HEK293 (cell line): ENCODE data around the gene C1orf56.

ENCODE experiments used
- FEZF1 ChIP-seq: fragments of 450-650 bp; formaldehyde crosslinking; IDR thresholded peaks from 2 replicates; pipeline ENCODE4 v1.5.1; 2016; ENCODE audit warnings: missing biosample characterization, missing genetic modification characterization
- GLI2 ChIP-seq: fragments of 450-650 bp; formaldehyde crosslinking; IDR thresholded peaks from 2 replicates; pipeline ENCODE4; 2017; ENCODE audit warnings: missing biosample characterization, missing genetic modification characterization, low read depth, borderline replicate concordance
- IKZF3 ChIP-seq: fragments of 450-650 bp; IDR thresholded peaks from 2 replicates; pipeline ENCODE4 v1.5.0; 2018; ENCODE audit warnings: missing biosample characterization, mild to moderate bottlenecking, missing genetic modification characterization, moderate library complexity
- KLF17 ChIP-seq: fragments of 450-650 bp; formaldehyde crosslinking; IDR thresholded peaks from 2 replicates; pipeline ENCODE4 v1.5.1; 2016; ENCODE audit warnings: missing biosample characterization, missing genetic modification characterization
- MZF1 ChIP-seq: fragments of 450-650 bp; formaldehyde crosslinking; IDR thresholded peaks from 2 replicates; pipeline ENCODE4 v1.5.1; 2017; ENCODE audit warnings: missing biosample characterization, missing genetic modification characterization, borderline replicate concordance
- PRDM10 ChIP-seq: fragments of 450-650 bp; formaldehyde crosslinking; IDR thresholded peaks from 2 replicates; pipeline ENCODE4 v1.5.1; 2016; ENCODE audit warnings: missing biosample characterization, missing genetic modification characterization
- TRIM28 ChIP-seq: IDR thresholded peaks from 2 replicates; pipeline ENCODE4 v1.6.1; 2011; ENCODE audit warnings: low read length, control low read depth, borderline replicate concordance
- ZNF138 ChIP-seq: fragments of 450-650 bp; formaldehyde crosslinking; IDR thresholded peaks from 2 replicates; pipeline ENCODE4 v1.5.1; 2016; ENCODE audit warnings: missing biosample characterization, missing genetic modification characterization, borderline replicate concordance
- ZNF157 ChIP-seq: fragments of 450-650 bp; formaldehyde crosslinking; IDR thresholded peaks from 2 replicates; pipeline ENCODE4 v1.5.1; 2016; ENCODE audit warnings: missing biosample characterization, missing genetic modification characterization
- ZNF174 ChIP-seq: fragments of 450-650 bp; formaldehyde crosslinking; IDR thresholded peaks from 2 replicates; pipeline ENCODE4 v1.5.0; 2017; ENCODE audit warnings: missing biosample characterization, mild to moderate bottlenecking, missing genetic modification characterization
- ZNF19 ChIP-seq: fragments of 450-650 bp; formaldehyde crosslinking; IDR thresholded peaks from 2 replicates; pipeline ENCODE4; 2016; ENCODE audit warnings: missing biosample characterization, missing genetic modification characterization, low read depth
- ZNF202 ChIP-seq: fragments of 450-650 bp; formaldehyde crosslinking; IDR thresholded peaks from 2 replicates; pipeline ENCODE4 v1.5.1; 2016; ENCODE audit warnings: missing biosample characterization, missing genetic modification characterization, borderline replicate concordance
- ZNF211 ChIP-seq: fragments of 450-650 bp; formaldehyde crosslinking; IDR thresholded peaks from 2 replicates; pipeline ENCODE4 v1.5.1; 2016; ENCODE audit warnings: low read depth, missing biosample characterization, missing genetic modification characterization
- ZNF324 ChIP-seq: fragments of 450-650 bp; formaldehyde crosslinking; IDR thresholded peaks from 2 replicates; pipeline ENCODE4 v1.5.1; 2016; ENCODE audit warnings: missing biosample characterization, missing genetic modification characterization
- ZNF510 ChIP-seq: fragments of 450-650 bp; formaldehyde crosslinking; IDR thresholded peaks from 2 replicates; pipeline ENCODE4 v1.5.1; 2018; ENCODE audit warnings: mild to moderate bottlenecking, missing genetic modification characterization, missing biosample characterization; ENCODE audit not compliant: insufficient replicate concordance
- ZNF558 ChIP-seq: fragments of 450-650 bp; formaldehyde crosslinking; IDR thresholded peaks from 2 replicates; pipeline ENCODE4 v1.5.1; 2016; ENCODE audit warnings: missing biosample characterization, missing genetic modification characterization
- ZNF610 ChIP-seq: fragments of 450-650 bp; formaldehyde crosslinking; IDR thresholded peaks from 2 replicates; pipeline ENCODE4 v1.5.1; 2016; ENCODE audit warnings: missing biosample characterization, missing genetic modification characterization, borderline replicate concordance
- ZNF677 ChIP-seq: fragments of 450-650 bp; IDR thresholded peaks from 2 replicates; pipeline ENCODE4 v1.5.0; 2018; ENCODE audit warnings: missing biosample characterization, mild to moderate bottlenecking, missing genetic modification characterization, moderate library complexity
- ZNF692 ChIP-seq: fragments of 450-650 bp; formaldehyde crosslinking; IDR thresholded peaks from 2 replicates; pipeline ENCODE4 v1.5.1; 2016; ENCODE audit warnings: missing biosample characterization, missing genetic modification characterization
- ZNF704 ChIP-seq: fragments of 450-650 bp; formaldehyde crosslinking; IDR thresholded peaks from 2 replicates; pipeline ENCODE4 v1.5.1; 2016; ENCODE audit warnings: missing biosample characterization, missing genetic modification characterization
- ZSCAN30 ChIP-seq: fragments of 450-650 bp; IDR thresholded peaks from 2 replicates; pipeline ENCODE4 v1.5.1; 2018; ENCODE audit warnings: missing biosample characterization, mild to moderate bottlenecking, missing genetic modification characterization, moderate library complexity
- ZXDB ChIP-seq: fragments of 450-650 bp; formaldehyde crosslinking; IDR thresholded peaks from 2 replicates; pipeline ENCODE4 v1.5.1; 2016; ENCODE audit warnings: missing biosample characterization, missing genetic modification characterization
- TF ChIP-seq, protein P1 (sequence below): fragments of 450-650 bp; formaldehyde crosslinking; IDR thresholded peaks from 2 replicates; pipeline ENCODE4 v1.5.1; 2016; ENCODE audit warnings: missing biosample characterization, missing genetic modification characterization
- TF ChIP-seq, protein P2 (sequence below): fragments of 450-650 bp; formaldehyde crosslinking; IDR thresholded peaks from 2 replicates; pipeline ENCODE4 v1.5.1; 2016; ENCODE audit warnings: missing biosample characterization, missing genetic modification characterization
- TF ChIP-seq, protein P3 (sequence below): fragments of 450-650 bp; formaldehyde crosslinking; IDR thresholded peaks from 2 replicates; pipeline ENCODE4 v1.5.1; 2016; ENCODE audit warnings: missing biosample characterization, missing genetic modification characterization

C1orf56 gene

DNA sequence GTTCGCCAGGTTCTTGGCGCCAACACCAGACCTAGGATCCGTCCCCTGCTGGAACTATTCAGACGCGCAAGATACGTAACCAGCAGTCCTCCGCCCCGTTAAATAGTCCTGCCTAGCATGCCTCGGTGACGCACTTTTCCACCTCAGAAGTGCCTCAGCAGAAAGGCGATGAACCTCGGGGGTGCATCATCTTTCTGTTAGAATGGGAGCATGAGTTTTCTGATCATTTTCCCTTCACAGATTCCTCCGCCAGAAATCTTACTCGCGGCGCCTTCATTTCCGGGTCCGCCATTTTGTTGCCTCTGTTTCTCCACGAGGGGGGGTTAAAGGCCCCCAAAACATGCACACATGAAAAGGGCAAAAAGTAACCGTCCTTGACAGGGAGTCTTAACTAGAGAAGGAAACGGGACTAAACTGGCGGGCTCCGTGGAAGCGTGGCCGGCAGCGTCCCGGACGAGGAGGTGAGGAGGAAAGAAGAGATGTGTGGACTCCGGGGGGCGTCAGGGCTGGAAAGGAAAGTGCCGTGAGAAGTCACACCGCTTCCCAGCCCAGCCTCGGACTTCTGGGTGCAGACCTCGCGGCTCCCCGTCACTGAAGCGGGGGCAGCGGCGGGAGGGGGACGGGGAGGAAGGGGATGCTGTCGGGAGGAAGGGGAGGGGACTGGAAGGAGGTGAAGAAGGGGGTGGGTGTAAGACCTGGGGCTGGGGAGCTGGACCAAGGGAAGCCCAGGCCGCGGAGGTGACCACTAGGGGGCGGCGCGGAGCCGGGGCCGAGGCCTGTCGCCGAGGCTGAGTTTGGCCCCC, 23.1 kb downstream of the C1orf56 start, which contains the start of gene GABPB2 (continued):
- TF ChIP-seq GLI2 (tag by site-specific recombination) = no peak; the same call in 1 of the 2 replicates
- TF ChIP-seq ZNF677 (tag by site-specific recombination) = no peak
- peak; percentile 76 for TF ChIP-seq IKZF3 (tag by site-specific recombination)
- TF ChIP-seq ZNF211 (tag by site-specific recombination) = no peak
- TF ChIP-seq ZNF157 = no peak
- no peak for TF ChIP-seq ZNF174
- peak; percentile 95 for TF ChIP-seq ZNF692 (tag by site-specific recombination)
- TF ChIP-seq, protein P1, sequence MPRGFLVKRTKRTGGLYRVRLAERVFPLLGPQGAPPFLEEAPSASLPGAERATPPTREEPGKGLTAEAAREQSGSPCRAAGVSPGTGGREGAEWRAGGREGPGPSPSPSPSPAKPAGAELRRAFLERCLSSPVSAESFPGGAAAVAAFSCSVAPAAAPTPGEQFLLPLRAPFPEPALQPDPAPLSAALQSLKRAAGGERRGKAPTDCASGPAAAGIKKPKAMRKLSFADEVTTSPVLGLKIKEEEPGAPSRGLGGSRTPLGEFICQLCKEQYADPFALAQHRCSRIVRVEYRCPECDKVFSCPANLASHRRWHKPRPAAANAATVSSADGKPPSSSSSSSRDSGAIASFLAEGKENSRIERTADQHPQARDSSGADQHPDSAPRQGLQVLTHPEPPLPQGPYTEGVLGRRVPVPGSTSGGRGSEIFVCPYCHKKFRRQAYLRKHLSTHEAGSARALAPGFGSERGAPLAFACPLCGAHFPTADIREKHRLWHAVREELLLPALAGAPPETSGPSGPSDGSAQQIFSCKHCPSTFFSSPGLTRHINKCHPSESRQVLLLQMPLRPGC (tag by site-specific recombination) = peak; percentile 96
- TF ChIP-seq TRIM28 = peak; percentile 99
- TF ChIP-seq ZNF324 (tag by site-specific recombination) = peak; percentile 97
- peak; percentile 6; the same call in 1 of the 2 replicates for TF ChIP-seq FEZF1
- TF ChIP-seq ZNF19 (tag by site-specific recombination) = no peak
- TF ChIP-seq ZNF558 (tag by site-specific recombination) = peak; percentile 93
- TF ChIP-seq ZNF202 (tag by site-specific recombination) = no peak; the same call in 1 of the 2 replicates
- peak; percentile 97 for TF ChIP-seq KLF17 (tag by site-specific recombination)
- no peak for TF ChIP-seq ZNF138
- peak; percentile 97 for TF ChIP-seq PRDM10 (tag by site-specific recombination)
- peak; percentile 65 for TF ChIP-seq ZNF510
- TF ChIP-seq, protein P2, sequence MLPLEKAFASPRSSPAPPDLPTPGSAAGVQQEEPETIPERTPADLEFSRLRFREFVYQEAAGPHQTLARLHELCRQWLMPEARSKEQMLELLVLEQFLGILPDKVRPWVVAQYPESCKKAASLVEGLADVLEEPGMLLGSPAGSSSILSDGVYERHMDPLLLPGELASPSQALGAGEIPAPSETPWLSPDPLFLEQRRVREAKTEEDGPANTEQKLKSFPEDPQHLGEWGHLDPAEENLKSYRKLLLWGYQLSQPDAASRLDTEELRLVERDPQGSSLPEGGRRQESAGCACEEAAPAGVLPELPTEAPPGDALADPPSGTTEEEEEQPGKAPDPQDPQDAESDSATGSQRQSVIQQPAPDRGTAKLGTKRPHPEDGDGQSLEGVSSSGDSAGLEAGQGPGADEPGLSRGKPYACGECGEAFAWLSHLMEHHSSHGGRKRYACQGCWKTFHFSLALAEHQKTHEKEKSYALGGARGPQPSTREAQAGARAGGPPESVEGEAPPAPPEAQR (tag by site-specific recombination) = peak; percentile 97
- peak; percentile 70 for TF ChIP-seq MZF1 (tag by site-specific recombination)
- TF ChIP-seq, protein P3, sequence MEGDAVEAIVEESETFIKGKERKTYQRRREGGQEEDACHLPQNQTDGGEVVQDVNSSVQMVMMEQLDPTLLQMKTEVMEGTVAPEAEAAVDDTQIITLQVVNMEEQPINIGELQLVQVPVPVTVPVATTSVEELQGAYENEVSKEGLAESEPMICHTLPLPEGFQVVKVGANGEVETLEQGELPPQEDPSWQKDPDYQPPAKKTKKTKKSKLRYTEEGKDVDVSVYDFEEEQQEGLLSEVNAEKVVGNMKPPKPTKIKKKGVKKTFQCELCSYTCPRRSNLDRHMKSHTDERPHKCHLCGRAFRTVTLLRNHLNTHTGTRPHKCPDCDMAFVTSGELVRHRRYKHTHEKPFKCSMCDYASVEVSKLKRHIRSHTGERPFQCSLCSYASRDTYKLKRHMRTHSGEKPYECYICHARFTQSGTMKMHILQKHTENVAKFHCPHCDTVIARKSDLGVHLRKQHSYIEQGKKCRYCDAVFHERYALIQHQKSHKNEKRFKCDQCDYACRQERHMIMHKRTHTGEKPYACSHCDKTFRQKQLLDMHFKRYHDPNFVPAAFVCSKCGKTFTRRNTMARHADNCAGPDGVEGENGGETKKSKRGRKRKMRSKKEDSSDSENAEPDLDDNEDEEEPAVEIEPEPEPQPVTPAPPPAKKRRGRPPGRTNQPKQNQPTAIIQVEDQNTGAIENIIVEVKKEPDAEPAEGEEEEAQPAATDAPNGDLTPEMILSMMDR (tag by site-specific recombination) = peak; percentile 85
- TF ChIP-seq ZNF610 (tag by site-specific recombination) = peak; percentile 90; the same call in 1 of the 2 replicates
- peak; percentile 99 for TF ChIP-seq ZXDB (tag by site-specific recombination)
- peak; percentile 95 for TF ChIP-seq ZSCAN30
- no peak for TF ChIP-seq ZNF704
